NCI-H2227 (cell line): ENCODE data around the gene SRCIN1.

Experiments
- DNase-seq: peaks from one replicate; lab custom pipeline; 2025; ENCODE audit not compliant: unreplicated experiment; lab: John Stamatoyannopoulos, UW

SRCIN1 gene

DNA sequence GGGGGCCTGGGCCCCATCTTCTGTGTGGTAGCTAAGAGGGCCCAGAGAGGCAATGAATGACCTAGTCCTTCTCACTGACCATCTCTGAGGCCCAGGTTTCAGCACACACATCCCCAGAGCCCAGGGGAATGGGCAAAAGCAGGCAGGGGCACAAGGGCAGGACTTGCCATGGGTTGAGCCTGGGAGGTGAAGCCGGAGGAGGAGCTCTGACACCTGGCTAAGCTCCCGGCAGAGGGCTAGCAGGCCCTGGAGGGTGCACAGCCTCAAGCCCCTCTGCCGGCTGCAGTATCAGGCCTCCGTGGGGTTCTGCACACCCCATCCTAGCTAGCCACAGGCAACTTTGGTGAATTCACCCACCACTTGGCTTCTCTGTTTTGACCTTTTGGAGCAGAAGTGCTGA is 5.3 kb downstream of the SRCIN1 start:
- DNase-seq: no peak

DNA sequence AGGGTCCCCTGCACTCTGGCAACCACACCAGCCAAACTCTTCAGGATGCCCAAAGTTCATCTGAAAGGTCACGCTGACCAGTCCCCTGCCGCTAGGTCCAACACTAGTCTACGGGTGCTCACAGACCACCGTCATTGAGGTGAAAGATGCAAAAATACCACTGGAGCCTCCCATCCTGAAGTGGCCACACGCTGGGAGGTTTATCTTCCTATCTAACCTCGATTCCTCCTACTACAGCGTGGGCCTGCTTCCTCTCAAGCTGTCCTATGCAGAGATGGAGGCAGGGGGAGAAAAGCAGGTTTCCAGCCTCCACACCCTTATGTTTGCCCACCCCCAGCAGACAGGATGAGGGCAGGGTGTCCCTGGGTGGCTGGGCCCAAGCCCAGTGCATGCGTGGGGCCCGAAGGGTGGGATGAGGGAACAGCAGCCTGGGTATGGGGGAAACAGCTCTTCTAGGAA is 6.3 kb downstream of the SRCIN1 start:
- no peak for DNase-seq

GRCh38 chr17:38598995-38599394 is 6.8 kb downstream of the SRCIN1 start:
- no peak for DNase-seq

GRCh38 chr17:38598536-38598935 is 7.2 kb downstream of the SRCIN1 start:
- peak; percentile 85 for DNase-seq

DNA sequence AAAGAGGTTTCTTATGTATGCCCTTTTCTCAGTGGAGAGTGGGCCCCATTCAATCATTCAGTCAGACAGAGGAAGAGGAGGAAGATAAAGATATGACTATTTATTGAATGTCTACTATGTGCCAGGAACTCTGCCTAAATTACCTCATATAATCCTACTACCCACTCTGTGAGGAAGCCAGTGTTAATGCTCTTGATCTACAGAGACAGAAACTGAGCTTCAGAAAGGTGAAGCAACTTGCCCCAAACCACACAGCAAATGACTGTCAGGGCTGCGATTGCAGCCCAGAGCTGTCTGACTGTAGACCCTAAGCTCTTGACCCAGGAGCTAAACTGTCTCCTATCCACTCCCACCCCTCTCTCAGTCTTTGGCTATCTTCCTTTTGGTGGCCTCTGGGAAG is 8.4 kb downstream of the SRCIN1 start:
- no peak for DNase-seq

- DNase-seq: no peak
Measured at GRCh38 chr17:38596651-38597050, 9.1 kb downstream of the SRCIN1 start.

- DNase-seq: no peak
Measured at GRCh38 chr17:38595892-38596291, 9.9 kb downstream of the SRCIN1 start.

DNA sequence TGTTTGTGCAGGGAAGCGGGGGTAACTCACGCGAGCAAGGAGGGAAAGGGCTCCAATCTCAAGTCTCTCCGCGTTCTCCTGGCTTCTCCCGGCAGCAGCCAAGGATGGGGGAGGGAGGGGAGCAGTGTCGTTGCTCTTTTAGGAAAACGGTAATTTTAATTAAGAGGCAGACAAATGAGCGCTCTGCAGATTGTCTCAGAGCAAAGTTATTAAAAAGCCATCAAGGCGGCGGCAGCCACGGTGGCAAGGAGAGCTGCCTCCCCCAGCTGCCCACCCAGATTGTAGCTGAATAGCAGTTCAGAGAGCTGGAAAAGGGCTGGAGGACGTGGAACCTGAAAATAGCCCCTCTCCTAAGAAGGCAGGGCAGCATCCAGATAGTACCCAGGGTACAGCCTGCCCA is 11.6 kb downstream of the SRCIN1 start:
- no peak for DNase-seq

DNA sequence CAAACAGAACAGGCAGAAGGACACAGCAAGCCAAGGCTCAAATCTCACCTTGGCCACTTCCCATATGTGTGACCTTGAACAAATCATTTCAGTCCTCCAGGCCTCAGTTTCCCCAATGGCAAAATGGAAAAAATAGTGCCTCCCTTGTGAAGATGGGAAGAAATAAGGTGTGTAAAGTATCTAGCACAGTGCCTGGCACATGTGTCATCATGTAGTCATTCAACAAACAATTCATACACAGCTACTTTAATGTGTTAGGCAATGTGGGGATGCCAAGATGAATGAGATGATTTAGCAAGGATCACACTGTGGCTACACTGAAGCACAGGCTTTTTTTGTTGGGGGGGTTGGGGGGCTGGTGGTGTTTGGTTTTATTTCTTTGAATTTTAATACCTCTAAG is 13.3 kb downstream of the SRCIN1 start:
- DNase-seq: no peak

- peak; percentile 69 for DNase-seq
Measured at GRCh38 chr17:38591759-38592241, 14.0 kb downstream of the SRCIN1 start.

DNA sequence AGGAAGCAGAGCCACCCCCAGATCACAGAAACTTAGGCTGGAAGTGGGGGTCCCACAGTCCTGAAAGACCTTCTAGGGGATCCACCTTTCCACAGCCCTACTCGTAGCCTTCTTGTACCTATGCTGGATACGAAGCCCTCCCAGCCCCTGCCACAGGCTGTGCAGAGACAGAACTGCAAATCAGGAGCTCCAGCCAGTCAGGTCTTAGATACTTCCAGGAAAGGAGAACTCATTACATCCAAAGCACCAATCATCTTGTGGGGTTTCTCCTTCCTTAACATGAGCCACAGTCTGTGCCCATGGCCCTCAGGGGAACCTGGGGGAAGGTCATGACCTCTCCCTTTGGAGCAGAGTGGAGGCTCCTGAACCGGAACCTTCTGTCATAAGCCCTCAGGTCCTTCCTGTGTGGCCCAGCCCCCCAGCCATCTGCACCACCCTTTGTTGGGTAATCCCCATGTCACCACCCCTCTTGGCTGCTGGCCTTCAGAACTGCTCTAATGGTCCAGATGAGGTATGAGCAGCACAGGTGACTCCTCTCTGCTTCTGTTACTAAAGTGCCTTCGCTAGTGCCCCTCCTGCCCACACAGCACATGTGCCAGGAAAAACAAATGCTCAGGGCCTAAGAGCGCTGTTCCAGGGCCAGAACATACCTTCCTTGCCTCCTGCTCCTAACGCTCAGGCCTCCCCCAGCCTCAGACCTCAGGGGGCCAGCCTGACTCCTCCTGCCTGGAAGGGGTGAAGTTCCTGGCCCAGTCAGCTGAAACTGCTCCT is 14.6 kb downstream of the SRCIN1 start:
- DNase-seq: no peak

GRCh38 chr17:38589462-38590114 is 16.2 kb downstream of the SRCIN1 start:
- no peak for DNase-seq

- DNase-seq: no peak
Measured at GRCh38 chr17:38588788-38589174, 17.0 kb downstream of the SRCIN1 start.

GRCh38 chr17:38587947-38588787 is 17.6 kb downstream of the SRCIN1 start:
- DNase-seq: peak; percentile 60

DNA sequence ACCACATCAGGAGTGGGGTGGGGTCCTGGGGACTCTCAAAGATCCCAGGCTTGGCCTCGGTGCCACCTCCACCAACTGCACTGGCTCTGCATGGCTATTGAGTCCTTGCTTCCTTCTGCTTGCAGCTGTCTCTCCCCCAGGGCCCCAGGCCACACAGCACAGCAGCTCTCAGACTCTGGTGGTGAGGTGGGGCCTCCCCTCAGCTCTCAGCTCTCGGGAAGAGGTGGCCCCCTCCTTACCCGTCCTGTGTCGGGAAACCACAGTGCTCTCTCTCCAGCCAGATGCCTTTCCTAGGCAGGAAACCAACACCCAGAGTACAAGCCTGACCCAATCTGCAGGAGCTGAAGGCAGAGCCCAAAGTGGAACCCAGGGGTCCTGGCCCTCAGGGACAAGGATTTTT is 18.5 kb downstream of the SRCIN1 start:
- no peak for DNase-seq

- DNase-seq: no peak
Measured at GRCh38 chr17:38586788-38587187, 19.0 kb downstream of the SRCIN1 start.

- DNase-seq: no peak
Measured at GRCh38 chr17:38585918-38586529, 19.7 kb downstream of the SRCIN1 start.

- peak; percentile 63 for DNase-seq
Measured at GRCh38 chr17:38585056-38585917, 20.5 kb downstream of the SRCIN1 start.

DNA sequence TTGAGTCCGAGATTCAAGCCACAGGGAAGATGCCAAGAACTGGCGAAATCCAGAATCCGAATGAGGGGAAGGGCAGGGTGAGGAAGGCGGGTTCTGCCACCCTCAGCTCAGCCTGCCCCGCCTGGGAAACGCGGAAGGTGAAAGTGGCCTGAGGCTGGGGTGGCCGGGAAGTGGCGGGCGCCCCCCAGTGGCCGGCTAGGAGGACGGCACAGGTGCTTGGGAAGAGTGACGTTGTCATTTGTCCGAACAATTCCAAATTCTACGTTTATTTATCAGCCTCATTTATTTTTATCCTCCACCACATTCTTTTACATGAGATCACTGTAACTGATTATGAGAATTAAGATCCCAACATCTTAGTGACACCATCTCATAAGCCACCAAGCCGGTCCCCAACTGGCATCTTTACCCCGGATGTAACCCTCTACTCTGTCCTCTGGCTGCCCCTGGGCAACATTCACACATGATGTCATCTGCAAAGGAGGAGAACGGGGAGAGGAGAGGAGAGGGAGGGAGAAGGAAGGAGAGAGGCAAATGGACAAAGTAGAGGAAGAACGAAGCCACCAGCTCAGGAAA is 21.3 kb downstream of the SRCIN1 start:
- peak; percentile 70 for DNase-seq

GRCh38 chr17:38583828-38584349 is 21.9 kb downstream of the SRCIN1 start:
- no peak for DNase-seq
